GM04504 (cell line): ENCODE measurements around the gene CFAP70.
"Not testable (repeated sequence)": the region's sequence is repeated elsewhere in the genome, so short reads cannot be mapped to it uniquely, and the experiment has no call there.

Source experiments
- DNase-seq: peaks from one replicate; pipeline ENCODE4 v3.0.0-alpha.2; 2012; ENCODE audit warnings: low read depth

The CFAP70 gene

GRCh38 chr10:73358331-73359279 is at the start of gene CFAP70:
CFAP70 (minus strand) TSS chr10:73358864; CDS start chr10:73354796, 4,068 bp downstream.
- peak; percentile 92 for DNase-seq

GRCh38 chr10:73408061-73408460 is 49.4 kb upstream of the CFAP70 start:
- DNase-seq, result no peak

GRCh38 chr10:73407495-73407894 is 48.8 kb upstream of the CFAP70 start:
- DNase-seq, result no peak

- no peak for DNase-seq
Measured at GRCh38 chr10:73406846-73407245, 48.2 kb upstream of the CFAP70 start.

- DNase-seq, result no peak
Measured at GRCh38 chr10:73405556-73405955, 46.9 kb upstream of the CFAP70 start.

GRCh38 chr10:73404690-73405089 is 46.0 kb upstream of the CFAP70 start:
- no peak for DNase-seq

GRCh38 chr10:73401636-73402035 is 43.0 kb upstream of the CFAP70 start:
- DNase-seq, result no peak

GRCh38 chr10:73399063-73399462 is 40.4 kb upstream of the CFAP70 start:
- no peak for DNase-seq

GRCh38 chr10:73398024-73398423 is 39.4 kb upstream of the CFAP70 start:
- no peak for DNase-seq

GRCh38 chr10:73394325-73394724 is 35.7 kb upstream of the CFAP70 start:
- not testable (repeated sequence) for DNase-seq

GRCh38 chr10:73388228-73388627 is 29.6 kb upstream of the CFAP70 start:
- DNase-seq, result no peak

- DNase-seq, result no peak
Measured at GRCh38 chr10:73386583-73386982, 27.9 kb upstream of the CFAP70 start.

- DNase-seq, result no peak
Measured at GRCh38 chr10:73379064-73379748, 20.5 kb upstream of the CFAP70 start.

GRCh38 chr10:73376679-73377078 is 18.0 kb upstream of the CFAP70 start:
- DNase-seq, result no peak

- no peak for DNase-seq
Measured at GRCh38 chr10:73368238-73368637, 9.6 kb upstream of the CFAP70 start.

GRCh38 chr10:73366381-73367298 is 8.0 kb upstream of the CFAP70 start:
- no peak for DNase-seq

GRCh38 chr10:73364964-73365363 is 6.3 kb upstream of the CFAP70 start:
- DNase-seq, result no peak

GRCh38 chr10:73359492-73359891 is 828 bp upstream of the CFAP70 start:
- DNase-seq, result no peak

- no peak for DNase-seq
Measured at GRCh38 chr10:73357821-73358220, 843 bp downstream of the CFAP70 start.

- DNase-seq, result no peak
Measured at GRCh38 chr10:73357166-73357565, 1.5 kb downstream of the CFAP70 start.

GRCh38 chr10:73344269-73344668 is 14.4 kb downstream of the CFAP70 start:
- no peak for DNase-seq

GRCh38 chr10:73340121-73340520 is 18.5 kb downstream of the CFAP70 start:
- DNase-seq, result no peak
